OCI-LY1 (cell line): ENCODE data around the gene GAS2L3.

Source experiments
- EZH2 ChIP-seq: fragments of 200-600 bp; sonication (generic), shearing (Covaris generic); IDR thresholded peaks from 2 replicates; pipeline ENCODE4 v1.8.0; 2017; ENCODE audit warnings: borderline replicate concordance, mixed run types, mild to moderate bottlenecking, antibody characterized with exemption, low read length, moderate library complexity, mixed read lengths
- TF ChIP-seq, protein P1 (sequence below): fragments of 200-600 bp; sonication (generic), shearing (Covaris generic); IDR thresholded peaks from 2 replicates; pipeline ENCODE4 v1.5.1; 2017; ENCODE audit warnings: mild to moderate bottlenecking, antibody characterized with exemption, low read length, moderate library complexity, mixed read lengths

DNA sequence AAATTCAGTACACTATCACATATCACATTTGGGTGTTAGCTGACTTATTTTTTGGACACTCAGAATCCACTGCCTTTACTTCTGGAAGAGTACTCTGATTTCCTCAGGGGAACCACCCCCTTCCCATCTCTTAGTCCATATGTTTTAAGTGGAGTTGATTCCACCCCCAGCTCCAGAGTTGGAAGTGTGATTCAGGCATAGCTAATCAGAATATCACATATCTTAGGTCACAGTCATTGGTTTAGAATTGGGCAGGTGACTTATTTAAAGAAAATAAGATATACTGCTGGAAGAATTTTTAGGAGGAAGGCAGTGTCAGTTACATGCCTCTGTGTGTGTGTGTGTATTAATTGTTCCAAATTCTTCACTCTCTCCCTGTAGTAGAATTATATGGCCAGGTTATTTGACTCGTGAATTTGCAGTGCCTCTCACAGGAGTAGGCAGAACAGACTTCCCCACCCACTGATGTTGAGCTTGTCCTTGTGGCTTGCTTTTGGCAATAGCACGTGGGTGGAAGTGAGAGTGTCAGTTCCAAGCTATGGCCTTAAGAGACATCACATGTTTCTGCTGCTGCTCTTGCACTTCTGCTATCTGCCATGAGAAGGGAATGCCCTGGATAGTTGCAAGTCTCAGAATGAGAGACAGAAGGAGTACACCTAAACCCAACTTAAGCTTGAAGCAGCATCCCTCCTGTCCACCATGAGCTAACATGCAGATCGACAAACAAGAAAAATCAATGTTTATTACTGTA, 6.4 kb upstream of the GAS2L3 start:
- TF ChIP-seq, protein P1, sequence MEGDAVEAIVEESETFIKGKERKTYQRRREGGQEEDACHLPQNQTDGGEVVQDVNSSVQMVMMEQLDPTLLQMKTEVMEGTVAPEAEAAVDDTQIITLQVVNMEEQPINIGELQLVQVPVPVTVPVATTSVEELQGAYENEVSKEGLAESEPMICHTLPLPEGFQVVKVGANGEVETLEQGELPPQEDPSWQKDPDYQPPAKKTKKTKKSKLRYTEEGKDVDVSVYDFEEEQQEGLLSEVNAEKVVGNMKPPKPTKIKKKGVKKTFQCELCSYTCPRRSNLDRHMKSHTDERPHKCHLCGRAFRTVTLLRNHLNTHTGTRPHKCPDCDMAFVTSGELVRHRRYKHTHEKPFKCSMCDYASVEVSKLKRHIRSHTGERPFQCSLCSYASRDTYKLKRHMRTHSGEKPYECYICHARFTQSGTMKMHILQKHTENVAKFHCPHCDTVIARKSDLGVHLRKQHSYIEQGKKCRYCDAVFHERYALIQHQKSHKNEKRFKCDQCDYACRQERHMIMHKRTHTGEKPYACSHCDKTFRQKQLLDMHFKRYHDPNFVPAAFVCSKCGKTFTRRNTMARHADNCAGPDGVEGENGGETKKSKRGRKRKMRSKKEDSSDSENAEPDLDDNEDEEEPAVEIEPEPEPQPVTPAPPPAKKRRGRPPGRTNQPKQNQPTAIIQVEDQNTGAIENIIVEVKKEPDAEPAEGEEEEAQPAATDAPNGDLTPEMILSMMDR: no peak
- TF ChIP-seq EZH2: no peak
